ENCODE data around the gene PNPLA6.
A peak's percentile ranks its signal among the peaks of the same experiment; 100 is the strongest.

PNPLA6 gene

GRCh38 chr19:7515645-7516151, 19.8 kb upstream of the PNPLA6 start, which contains the start of gene ZNF358:
ZNF358 (plus strand) TSS chr19:7516103; CDS start chr19:7519243, 3,140 bp downstream.
- no peak for DNase-seq

- DNase-seq: no peak
Observed at GRCh38 chr19:7516333-7516732, 19.2 kb upstream of the PNPLA6 start.

GRCh38 chr19:7516878-7517277, 18.6 kb upstream of the PNPLA6 start:
- no peak for DNase-seq

- DNase-seq: no peak
Observed at GRCh38 chr19:7519361-7520130, 16.0 kb upstream of the PNPLA6 start.

- no peak for DNase-seq
Observed at GRCh38 chr19:7520131-7521051, 15.1 kb upstream of the PNPLA6 start.

GRCh38 chr19:7521551-7522071, 13.9 kb upstream of the PNPLA6 start:
- DNase-seq: no peak

- DNase-seq: peak; percentile 98
Observed at GRCh38 chr19:7522072-7522922, 13.2 kb upstream of the PNPLA6 start, which contains the start of gene MCOLN1. MCOLN1 (plus strand) TSS chr19:7522624; CDS start chr19:7522751, 127 bp downstream.

- DNase-seq: no peak
Observed at GRCh38 chr19:7522923-7523667, 12.4 kb upstream of the PNPLA6 start.

- DNase-seq: no peak
Observed at GRCh38 chr19:7524523-7524922, 11.0 kb upstream of the PNPLA6 start.

- DNase-seq: no peak
Observed at GRCh38 chr19:7524992-7525739, 10.4 kb upstream of the PNPLA6 start.

- no peak for DNase-seq
Observed at GRCh38 chr19:7526059-7526929, 9.2 kb upstream of the PNPLA6 start.

- DNase-seq: no peak
Observed at GRCh38 chr19:7527516-7528191, 7.9 kb upstream of the PNPLA6 start.

- no peak for DNase-seq
Observed at GRCh38 chr19:7528192-7528519, 7.4 kb upstream of the PNPLA6 start.

- no peak for DNase-seq
Observed at GRCh38 chr19:7528522-7529245, 6.8 kb upstream of the PNPLA6 start.

- no peak for DNase-seq
Observed at GRCh38 chr19:7529246-7529600, 6.3 kb upstream of the PNPLA6 start.

GRCh38 chr19:7529610-7530490, 5.7 kb upstream of the PNPLA6 start:
- DNase-seq: no peak

- DNase-seq: no peak
Observed at GRCh38 chr19:7533281-7533885, 2.1 kb upstream of the PNPLA6 start.

All from MV-4-11 (cell line).